OCI-LY3 (cell line): ENCODE results near the gene MCUB.

Source experiments
- EZH2phosphoT487 ChIP-seq: fragments of 200-600 bp; shearing (Covaris generic); IDR thresholded peaks from 2 replicates; pipeline ENCODE4 v1.6.1; 2018; ENCODE audit warnings: antibody characterized with exemption, mixed run types, low read depth
- TF ChIP-seq, protein P1 (sequence below): fragments of 200-600, 300-600 bp; sonication (generic); IDR thresholded peaks from 2 replicates; pipeline ENCODE4 v1.5.1; 2014; ENCODE audit warnings: antibody characterized with exemption, low read length, low read depth

DNA sequence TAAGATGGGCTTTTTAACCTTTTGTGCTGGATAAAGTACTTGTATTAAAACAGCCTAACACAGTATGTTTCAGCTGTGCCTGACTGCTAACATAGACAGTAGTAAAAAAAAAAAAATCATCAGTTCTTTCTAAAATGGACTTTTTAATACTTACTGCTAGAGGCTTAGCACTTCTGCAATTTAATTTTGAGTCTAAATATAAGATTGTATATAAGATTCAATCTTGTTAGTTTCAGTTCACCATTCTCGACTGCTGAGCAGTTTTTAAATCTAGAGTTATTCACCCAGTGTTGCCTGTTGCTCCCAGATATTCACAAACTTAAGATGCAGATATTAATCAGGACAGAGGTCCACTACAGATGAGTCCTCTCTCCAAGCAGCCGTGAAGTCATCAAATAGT is 163.1 kb downstream of the MCUB start:
- TF ChIP-seq, protein P1, sequence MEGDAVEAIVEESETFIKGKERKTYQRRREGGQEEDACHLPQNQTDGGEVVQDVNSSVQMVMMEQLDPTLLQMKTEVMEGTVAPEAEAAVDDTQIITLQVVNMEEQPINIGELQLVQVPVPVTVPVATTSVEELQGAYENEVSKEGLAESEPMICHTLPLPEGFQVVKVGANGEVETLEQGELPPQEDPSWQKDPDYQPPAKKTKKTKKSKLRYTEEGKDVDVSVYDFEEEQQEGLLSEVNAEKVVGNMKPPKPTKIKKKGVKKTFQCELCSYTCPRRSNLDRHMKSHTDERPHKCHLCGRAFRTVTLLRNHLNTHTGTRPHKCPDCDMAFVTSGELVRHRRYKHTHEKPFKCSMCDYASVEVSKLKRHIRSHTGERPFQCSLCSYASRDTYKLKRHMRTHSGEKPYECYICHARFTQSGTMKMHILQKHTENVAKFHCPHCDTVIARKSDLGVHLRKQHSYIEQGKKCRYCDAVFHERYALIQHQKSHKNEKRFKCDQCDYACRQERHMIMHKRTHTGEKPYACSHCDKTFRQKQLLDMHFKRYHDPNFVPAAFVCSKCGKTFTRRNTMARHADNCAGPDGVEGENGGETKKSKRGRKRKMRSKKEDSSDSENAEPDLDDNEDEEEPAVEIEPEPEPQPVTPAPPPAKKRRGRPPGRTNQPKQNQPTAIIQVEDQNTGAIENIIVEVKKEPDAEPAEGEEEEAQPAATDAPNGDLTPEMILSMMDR = no peak
- no peak for TF ChIP-seq EZH2phosphoT487
